ENCODE results near the gene SAMD4A. TPM values are rescaled to one million over a fixed set of nuclear protein-coding genes. Genes with fewer than 3 reads are reported as not detected.

Gene SAMD4A
- total and polyA plus RNA-seq, 2 of the 4 experiments (the other 2 are of a cell fraction): 22.9 to 38.2 TPM

- Histone ChIP-seq H3K79me1 (ENCODE audit: low read depth in 1 of 2, low read length in 2 of 2) (no peaks in the 10 kb centered on the region), H2AFZ (replicated peaks; ENCODE audit: low read length, poor library complexity) (no peak overlapping the region), H2AK9ac (replicated peaks; ENCODE audit: low read depth, low read length, poor library complexity) (no peak overlapping the region), H3K4me1 (ENCODE audit: control insufficient read depth, insufficient read depth, low read length) (peaks cover 13% of the 10 kb centered on the region), H2BK5ac (ENCODE audit: low read depth, low read length, poor library complexity, severe bottlenecking) (no peak overlapping the region), H3K27ac (ENCODE audit: insufficient read depth, low read length) (no peak overlapping the region), H3K14ac (replicated peaks; ENCODE audit: low read depth, low read length) (no peak overlapping the region), H3K4ac (ENCODE audit: low read depth, low read length) (no peak overlapping the region), H3K23ac (ENCODE audit: low read depth, low read length) (no peak overlapping the region), H4K91ac (ENCODE audit: insufficient read depth, low read depth, low read length) (no peak overlapping the region), H3K18ac (ENCODE audit: low read depth, low read length) (no peak overlapping the region), H2AK5ac (ENCODE audit: low read depth, low read length) (no peak overlapping the region), H2BK120ac (ENCODE audit: low read depth, low read length) (no peak overlapping the region), H3K27me3 (ENCODE audit: control insufficient read depth, insufficient read depth, low read length) (no peaks in the 10 kb centered on the region), H3K4me3 (ENCODE audit: insufficient read depth, low read depth, low read length) (no peak overlapping the region), H2BK15ac (ENCODE audit: low read depth, low read length) (no peak overlapping the region), H4K5ac (ENCODE audit: low read depth, low read length) (no peak overlapping the region), H4K20me1 (ENCODE audit: insufficient read depth, low read length) (no peaks in the 10 kb centered on the region), H3K9me3 (ENCODE audit: control insufficient read depth, insufficient read depth, low read length) (peaks cover 7% of the 10 kb centered on the region), H3K9ac (ENCODE audit: low read depth, low read length) (no peak overlapping the region), H3K4me2 (ENCODE audit: low read depth, low read length) (no peak overlapping the region), H3K56ac (ENCODE audit: extremely low read depth, insufficient read depth, low read length) (no peak overlapping the region), H4K8ac (ENCODE audit: low read depth in 2 of 2, low read length in 2 of 2) (no peak overlapping the region), H2BK20ac (ENCODE audit: low read depth, low read length) (no peak overlapping the region), H3K9me1 (ENCODE audit: insufficient read depth, low read length) (peaks cover 4% of the 10 kb centered on the region; the same call in 1 of the 2 replicates), H3K36me3 (ENCODE audit: control insufficient read depth, insufficient read depth, low read length) (peaks cover 4% of the 10 kb centered on the region; the same call in 1 of the 2 replicates)
- dilution Hi-C loops (cut with HindIII; ENCODE audit: low sequenced_read_pairs, unreplicated experiment): no loop called here
- no peak for DNase-seq
- no TSS peak for BruUV-seq (replicated peaks)
- ATAC-seq (ENCODE audit: low read depth): no peak
- intact Hi-C loops (cut with micrococcal nuclease): no loop called here
- POLR2A ChIA-PET (ENCODE audit: unreplicated experiment): no interaction called here
- CTCF ChIA-PET: no interaction called here
- 43% methylated on average over 2 of the region's 4 CpGs; no CpG with 5 or more reads in 1 of the 2 experiments for WGBS, 2 experiments (ENCODE audit: extremely low coverage in 2 of 2, insufficient read length in 1 of 2)
- TF ChIP-seq MAFK (IDR thresholded peaks at IDR 0.05; ENCODE audit: low read depth, low read length) (no peak), CTCF (conservative IDR thresholded peaks at IDR 0.05; ENCODE audit: low read depth, low read length) (no peak), SMC3 (IDR thresholded peaks at IDR 0.05; ENCODE audit: low read depth, low read length) (no peak), MXI1 (IDR thresholded peaks at IDR 0.05; ENCODE audit: borderline replicate concordance, low read depth, low read length) (no peak), BHLHE40 (IDR thresholded peaks at IDR 0.05; ENCODE audit: low read depth, low read length) (no peak), RFX5 (IDR thresholded peaks at IDR 0.05; ENCODE audit: low read depth, low read length) (no peak), FOS (IDR thresholded peaks at IDR 0.05; ENCODE audit: low read depth, low read length) (no peak), USF2 (IDR thresholded peaks at IDR 0.05; ENCODE audit: low read depth, low read length) (no peak), RCOR1 (IDR thresholded peaks at IDR 0.05; ENCODE audit: insufficient replicate concordance, low read length) (no peak), POLR2A (IDR thresholded peaks at IDR 0.05; ENCODE audit: low read depth, low read length) (no peak), RAD21 (IDR thresholded peaks at IDR 0.05; ENCODE audit: low read length) (no peak), CEBPB (IDR thresholded peaks at IDR 0.05; ENCODE audit: low read depth, low read length) (no peak), MAZ (IDR thresholded peaks at IDR 0.05; ENCODE audit: borderline replicate concordance, low read depth, low read length) (no peak), NFE2L2 (IDR thresholded peaks at IDR 0.05; ENCODE audit: low read depth, low read length) (no peak), CHD1 (IDR thresholded peaks at IDR 0.05; ENCODE audit: low read depth, low read length) (no peak)
- TF ChIP-seq, protein P1, sequence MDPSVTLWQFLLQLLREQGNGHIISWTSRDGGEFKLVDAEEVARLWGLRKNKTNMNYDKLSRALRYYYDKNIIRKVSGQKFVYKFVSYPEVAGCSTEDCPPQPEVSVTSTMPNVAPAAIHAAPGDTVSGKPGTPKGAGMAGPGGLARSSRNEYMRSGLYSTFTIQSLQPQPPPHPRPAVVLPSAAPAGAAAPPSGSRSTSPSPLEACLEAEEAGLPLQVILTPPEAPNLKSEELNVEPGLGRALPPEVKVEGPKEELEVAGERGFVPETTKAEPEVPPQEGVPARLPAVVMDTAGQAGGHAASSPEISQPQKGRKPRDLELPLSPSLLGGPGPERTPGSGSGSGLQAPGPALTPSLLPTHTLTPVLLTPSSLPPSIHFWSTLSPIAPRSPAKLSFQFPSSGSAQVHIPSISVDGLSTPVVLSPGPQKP (IDR thresholded peaks at IDR 0.05; ENCODE audit: borderline replicate concordance, low read depth, low read length): no peak
- in situ Hi-C loops (cut with MboI; ENCODE audit: low sequenced_read_pairs): no loop called here
These were observed 231.1 kb downstream of the SAMD4A start for GRCh38 chr14:54797986-54798385.
